WTC11 (cell line): ENCODE data around the gene KIF6. TPM values are rescaled to one million over a fixed set of nuclear protein-coding genes. Genes with fewer than 3 reads are reported as not detected.

Experiments
- ATAC-seq: fragments of 200-7000 bp; cut with Tn5 transposase; 2 replicates; pipeline ENCODE4 v1.10.0; 2021; ENCODE audit warnings: mild to moderate bottlenecking, moderate library complexity
- CTCF ChIA-PET: fragments of 300-600 bp; sonication (Branson Sonifier 250); formaldehyde crosslinking; loops from one replicate; lab custom pipeline; 2021; ENCODE audit warnings: antibody characterized with exemption; lab: Charles Lee
- POLR2A ChIA-PET: fragments of 350-600 bp; sonication (Branson Sonifier 250); formaldehyde crosslinking; loops from one replicate; lab custom pipeline; 2021; ENCODE audit warnings: antibody characterized with exemption; lab: Charles Lee
- DNase-seq: peaks from one replicate; pipeline ENCODE4 v3.0.0; 2021; ENCODE audit warnings: low spot score
- H3K27ac Mint-ChIP-seq: 2 replicates; pipeline ENCODE4 v1.8.0; 2021; ENCODE audit warnings: mixed read lengths
- H3K27me3 Mint-ChIP-seq: 2 replicates; pipeline ENCODE4 v1.8.0; 2021; ENCODE audit warnings: low read depth, mild to moderate bottlenecking, moderate library complexity, mixed read lengths
- H3K36me3 Mint-ChIP-seq: 2 replicates; pipeline ENCODE4 v1.8.0; 2021; ENCODE audit warnings: mixed read lengths
- H3K4me1 Mint-ChIP-seq: 2 replicates; pipeline ENCODE4 v1.8.0; 2022; ENCODE audit warnings: mixed read lengths
- H3K4me3 Mint-ChIP-seq: 2 replicates; pipeline ENCODE4 v1.8.0; 2021; ENCODE audit warnings: mild to moderate bottlenecking, moderate library complexity, mixed read lengths
- H3K9me3 Mint-ChIP-seq: 2 replicates; pipeline ENCODE4 v1.8.0; 2021; ENCODE audit warnings: mixed read lengths
- ARID4B ChIP-seq: sonication (generic); formaldehyde crosslinking; IDR thresholded peaks from 2 replicates; pipeline ENCODE4 v1.8.0; 2023; ENCODE audit warnings: missing genetic modification reagents, mild to moderate bottlenecking, borderline replicate concordance
- ATF1 ChIP-seq: sonication (generic); formaldehyde crosslinking; IDR thresholded peaks from 2 replicates; pipeline ENCODE4 v1.8.1; 2023; ENCODE audit warnings: mild to moderate bottlenecking, moderate library complexity, missing genetic modification reagents
- ATF6 ChIP-seq: sonication (generic); formaldehyde crosslinking; IDR thresholded peaks from 2 replicates; pipeline ENCODE4 v1.8.1; 2023; ENCODE audit warnings: mild to moderate bottlenecking, missing genetic modification reagents
- CTCF ChIP-seq: fragments of 200-600 bp; IDR thresholded peaks from 2 replicates; pipeline ENCODE4 v1.8.0; 2022; ENCODE audit warnings: antibody characterized with exemption
- ESRRA ChIP-seq: sonication (generic); formaldehyde crosslinking; IDR thresholded peaks from 2 replicates; pipeline ENCODE4 v1.8.1; 2022; ENCODE audit warnings: mild to moderate bottlenecking, missing genetic modification reagents, borderline replicate concordance
- ETV6 ChIP-seq: sonication (generic); formaldehyde crosslinking; IDR thresholded peaks from 2 replicates; pipeline ENCODE4 v1.8.1; 2022; ENCODE audit warnings: mild to moderate bottlenecking, missing genetic modification reagents
- GRHL2 ChIP-seq: fragments of 250-450 bp; sonication (Bioruptor Pico); IDR thresholded peaks from 2 replicates; pipeline ENCODE4 v1.8.0; 2022; ENCODE audit warnings: mild to moderate bottlenecking, moderate library complexity; ENCODE audit not compliant: insufficient replicate concordance, severe bottlenecking
- HMGA2 ChIP-seq: fragments of 250-450 bp; sonication (Bioruptor Pico); IDR thresholded peaks from 2 replicates; pipeline ENCODE4 v1.4.0; 2021; ENCODE audit warnings: mild to moderate bottlenecking, moderate library complexity
- IRF1 ChIP-seq: sonication (generic); formaldehyde crosslinking; IDR thresholded peaks from 2 replicates; pipeline ENCODE4 v1.8.0; 2023; ENCODE audit warnings: missing genetic modification reagents
- IRF2 ChIP-seq: sonication (generic); formaldehyde crosslinking; IDR thresholded peaks from 2 replicates; pipeline ENCODE4 v1.8.0; 2022; ENCODE audit warnings: low read depth, missing genetic modification reagents, borderline replicate concordance
- PREB ChIP-seq: sonication (generic); formaldehyde crosslinking; IDR thresholded peaks from 2 replicates; pipeline ENCODE4 v1.8.1; 2022; ENCODE audit warnings: mild to moderate bottlenecking, missing genetic modification reagents, moderate library complexity, borderline replicate concordance
- PRRX2 ChIP-seq: fragments of 250-450 bp; sonication (Bioruptor Pico); IDR thresholded peaks from 2 replicates; pipeline ENCODE4 v1.8.0; 2021; ENCODE audit warnings: mild to moderate bottlenecking
- RELA ChIP-seq: sonication (generic); formaldehyde crosslinking; IDR thresholded peaks from 2 replicates; pipeline ENCODE4 v1.8.1; 2022; ENCODE audit warnings: missing genetic modification reagents, mild to moderate bottlenecking, borderline replicate concordance
- SP1 ChIP-seq: sonication (generic); formaldehyde crosslinking; conservative IDR thresholded peaks from 2 replicates; pipeline ENCODE4 v1.8.1; 2022; ENCODE audit warnings: missing genetic modification reagents
- STAT6 ChIP-seq: sonication (generic); formaldehyde crosslinking; conservative IDR thresholded peaks from 2 replicates; pipeline ENCODE4 v1.8.1; 2023; ENCODE audit warnings: mild to moderate bottlenecking, low read depth, missing genetic modification reagents, moderate library complexity
- ZNF121 ChIP-seq: sonication (generic); formaldehyde crosslinking; IDR thresholded peaks from 2 replicates; pipeline ENCODE4 v1.8.0; 2023; ENCODE audit warnings: missing genetic modification reagents
- ZNF138 ChIP-seq: sonication (generic); formaldehyde crosslinking; conservative IDR thresholded peaks from 2 replicates; pipeline ENCODE4 v1.8.1; 2022; ENCODE audit warnings: mild to moderate bottlenecking, moderate library complexity, missing genetic modification reagents
- ZNF219 ChIP-seq: sonication (generic); formaldehyde crosslinking; IDR thresholded peaks from 2 replicates; pipeline ENCODE4 v1.8.0; 2023; ENCODE audit warnings: missing genetic modification reagents, mild to moderate bottlenecking, borderline replicate concordance
- ZSCAN18 ChIP-seq: fragments of 250-450 bp; sonication (Bioruptor Pico); IDR thresholded peaks from 2 replicates; pipeline ENCODE4 v2.1.2; 2022; ENCODE audit warnings: mild to moderate bottlenecking, moderate library complexity
- total RNA-seq: library from RNA; stranded (reverse); gene quantifications from 3 replicates; pipeline ENCODE4 v1.2.3, GENCODE V29; 2021

The KIF6 gene
- total RNA-seq, 1 experiment from 2014 or later: 0.57 TPM

GRCh38 chr6:39302669-39303424, 422.4 kb downstream of the KIF6 start (continued):
- peak; percentile 52; the same call in 1 of the 2 replicates for TF ChIP-seq ETV6 (CRISPR knock-in tag)

GRCh38 chr6:39302011-39302410, 423.2 kb downstream of the KIF6 start:
- CTCF ChIA-PET: interaction anchor here (0.7 to 8.4 kb wide), 44 partner anchors 8 to 429 kb away, joined by 3 to 214 read pairs (median 11); partner anchors contain the start of genes KCNK17 and KCNK5
- H3K36me3 Mint-ChIP-seq: no peaks in the 10 kb centered on the region
- H3K9me3 Mint-ChIP-seq: no peaks in the 10 kb centered on the region
- DNase-seq (no peak), ATAC-seq (no peak)
- H3K4me1 Mint-ChIP-seq: peaks cover 20% of the 10 kb centered on the region
- no peak overlapping the region for H3K27ac Mint-ChIP-seq
- H3K27me3 Mint-ChIP-seq: no peaks in the 10 kb centered on the region; the same call in 1 of the 2 replicates
- no peak overlapping the region for H3K4me3 Mint-ChIP-seq
- POLR2A ChIA-PET: no interaction called here
- TF ChIP-seq IRF2 (CRISPR knock-in tag) (no peak), RELA (CRISPR knock-in tag) (no peak), HMGA2 (CRISPR knock-in tag) (no peak), ZNF219 (CRISPR knock-in tag) (no peak), ATF6 (CRISPR knock-in tag) (no peak), ZNF138 (CRISPR knock-in tag) (no peak), STAT6 (CRISPR knock-in tag) (no peak), ATF1 (CRISPR knock-in tag) (no peak), ARID4B (no peak), ZSCAN18 (CRISPR knock-in tag) (no peak), IRF1 (CRISPR knock-in tag) (no peak), SP1 (CRISPR knock-in tag) (no peak), ZNF121 (no peak), PREB (CRISPR knock-in tag) (no peak), CTCF (no peak), ESRRA (no peak), GRHL2 (no peak), PRRX2 (CRISPR knock-in tag) (no peak)
